Activated CD4-positive, alpha-beta T cell treated with anti-CD3 and anti-CD28 coated beads, Interleukin-2, amount 50 U/mL, for 24 hours (primary cell): Measurements from ENCODE around the gene PCNX3.
"Not testable (repeated sequence)": the region's sequence is repeated elsewhere in the genome, so short reads cannot be mapped to it uniquely, and the experiment has no call there.

ENCODE experiments used
- DNase-seq, 2 donors: peaks; one replicate each; pipeline ENCODE4 v3.0.0-alpha.2; 2020; ENCODE audit warnings: low read depth in 1 of 2, low spot score in 1 of 2

The PCNX3 gene

DNA sequence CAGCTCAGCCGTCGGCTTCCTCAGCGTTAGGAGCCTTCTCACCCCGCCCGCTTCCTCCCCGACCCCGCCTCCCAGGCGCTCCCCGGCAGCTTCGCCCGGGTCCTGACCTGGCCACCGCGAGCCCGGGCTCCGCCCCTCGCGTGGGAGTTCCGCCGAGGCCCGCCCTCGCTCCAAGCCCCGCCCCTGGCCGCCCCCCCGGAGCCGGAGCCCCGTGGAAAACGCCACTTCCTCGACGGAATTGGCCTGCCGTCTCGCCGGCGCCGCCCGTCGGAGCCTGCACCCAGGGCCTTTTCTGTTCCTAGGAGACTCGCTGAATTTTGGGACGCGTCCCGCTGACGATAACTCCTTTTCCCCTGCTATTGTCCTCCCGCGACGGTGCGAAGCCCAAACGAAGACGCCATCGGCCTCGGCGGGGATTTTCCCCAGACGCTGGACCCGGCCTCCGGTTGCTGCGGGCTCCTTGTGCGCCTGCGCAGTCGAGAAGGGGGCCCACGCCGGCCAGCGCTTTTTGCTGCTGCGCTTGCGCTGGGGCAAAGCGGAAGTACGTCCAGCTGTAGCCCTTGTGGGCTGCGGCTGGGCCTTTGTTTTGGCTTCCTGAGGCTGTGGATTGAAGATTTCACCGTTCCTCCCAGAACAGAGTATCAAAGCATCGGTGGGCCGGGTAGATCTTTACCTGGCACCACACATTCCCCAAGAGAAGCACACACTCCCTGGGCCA is 37.1 kb downstream of the PCNX3 start:
- DNase-seq, result peak; percentile 89 to 93

DNA sequence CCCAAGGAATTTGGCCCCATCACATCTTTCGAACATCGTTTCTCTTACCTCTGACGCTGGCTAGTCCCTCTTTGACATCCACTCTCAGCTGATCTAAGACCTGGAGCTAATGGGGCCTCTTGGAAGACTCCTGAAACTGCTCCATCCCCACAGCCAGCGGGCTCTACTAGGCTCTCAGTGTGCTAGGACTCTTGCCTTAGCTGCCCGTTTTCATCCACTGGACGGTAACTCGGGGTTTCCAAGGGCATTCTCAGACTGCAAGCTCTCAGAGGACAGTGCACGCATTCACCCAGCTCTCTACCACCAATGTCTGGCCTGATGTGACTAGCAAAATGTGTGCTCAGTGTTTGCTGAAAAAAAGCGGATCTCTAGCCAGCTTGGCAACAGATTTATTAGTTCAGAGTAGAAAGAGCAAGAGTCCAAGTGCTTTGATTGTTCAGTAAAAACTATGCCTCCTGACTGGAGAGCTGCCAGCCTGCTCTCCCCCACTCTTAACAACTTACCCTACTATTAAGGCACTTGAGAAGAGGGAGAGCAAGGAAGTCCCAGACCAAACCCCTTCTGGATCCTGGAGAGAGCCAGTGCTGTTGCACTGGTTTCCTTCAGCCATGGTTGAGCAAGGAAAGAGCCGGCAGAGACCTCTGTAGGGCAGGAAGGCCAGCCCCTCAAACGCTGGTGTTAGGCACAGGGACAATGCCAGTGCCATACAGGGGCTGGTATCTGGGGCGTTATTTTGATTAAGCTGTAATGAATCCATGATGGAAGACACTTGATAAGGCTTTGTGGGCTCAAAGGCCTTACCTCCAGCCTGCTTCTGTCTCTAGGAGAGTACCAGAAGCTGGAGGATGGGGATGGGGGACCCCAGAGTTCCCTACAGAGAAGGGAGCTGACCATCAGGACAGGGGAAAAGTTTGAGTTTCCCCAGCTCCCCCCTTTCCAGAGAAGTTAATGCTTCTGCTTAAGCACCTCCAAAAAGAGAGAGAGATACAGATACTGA is 38.0 kb downstream of the PCNX3 start:
- no peak for DNase-seq

DNA sequence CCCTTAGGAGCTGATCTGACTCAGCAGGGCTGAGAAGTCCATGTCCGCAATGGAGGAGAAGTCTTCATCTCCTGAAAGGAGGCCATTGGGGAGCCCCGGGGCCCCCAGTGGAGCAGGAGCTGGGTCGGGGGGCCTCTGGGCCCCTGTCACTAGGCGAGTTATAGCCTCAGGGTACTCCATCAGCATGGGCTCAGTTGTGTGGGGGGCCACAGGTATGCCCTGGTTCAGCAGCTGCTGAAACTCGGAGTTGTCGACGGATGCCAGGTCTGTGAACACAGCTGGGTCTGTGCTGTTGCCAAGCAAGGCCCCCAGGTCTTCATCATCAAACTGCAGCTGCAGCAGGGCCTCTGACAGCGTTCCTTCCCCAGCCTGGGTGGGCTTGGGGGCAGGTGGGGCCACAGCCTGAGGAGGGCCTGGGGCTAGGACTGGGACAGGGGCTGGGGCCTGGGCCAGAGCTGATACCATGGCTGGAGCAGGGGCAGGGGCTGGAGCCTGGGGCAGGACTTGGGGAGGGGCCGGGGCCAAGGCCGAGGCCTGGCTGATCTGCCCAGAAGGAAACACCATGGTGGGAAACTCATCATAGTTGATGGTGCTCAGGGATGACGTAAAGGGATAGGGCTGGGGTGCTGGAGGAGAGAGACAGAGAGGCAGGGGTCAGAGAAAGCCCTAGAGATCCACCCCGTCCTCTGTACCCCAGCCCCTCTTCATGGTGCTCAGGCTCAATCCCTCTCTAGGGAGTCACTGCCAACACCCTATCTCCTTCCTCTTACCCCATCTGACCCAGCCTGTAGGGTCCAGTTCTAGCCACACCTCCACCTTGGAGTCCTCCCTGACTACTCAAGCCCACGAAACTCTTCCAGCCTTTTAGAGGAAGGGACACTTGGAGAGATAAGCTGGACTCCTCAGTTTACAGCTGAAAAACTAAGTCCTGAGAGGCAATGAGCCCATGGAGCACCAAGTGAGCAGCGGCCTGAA is 39.1 kb downstream of the PCNX3 start:
- no peak for DNase-seq

DNA sequence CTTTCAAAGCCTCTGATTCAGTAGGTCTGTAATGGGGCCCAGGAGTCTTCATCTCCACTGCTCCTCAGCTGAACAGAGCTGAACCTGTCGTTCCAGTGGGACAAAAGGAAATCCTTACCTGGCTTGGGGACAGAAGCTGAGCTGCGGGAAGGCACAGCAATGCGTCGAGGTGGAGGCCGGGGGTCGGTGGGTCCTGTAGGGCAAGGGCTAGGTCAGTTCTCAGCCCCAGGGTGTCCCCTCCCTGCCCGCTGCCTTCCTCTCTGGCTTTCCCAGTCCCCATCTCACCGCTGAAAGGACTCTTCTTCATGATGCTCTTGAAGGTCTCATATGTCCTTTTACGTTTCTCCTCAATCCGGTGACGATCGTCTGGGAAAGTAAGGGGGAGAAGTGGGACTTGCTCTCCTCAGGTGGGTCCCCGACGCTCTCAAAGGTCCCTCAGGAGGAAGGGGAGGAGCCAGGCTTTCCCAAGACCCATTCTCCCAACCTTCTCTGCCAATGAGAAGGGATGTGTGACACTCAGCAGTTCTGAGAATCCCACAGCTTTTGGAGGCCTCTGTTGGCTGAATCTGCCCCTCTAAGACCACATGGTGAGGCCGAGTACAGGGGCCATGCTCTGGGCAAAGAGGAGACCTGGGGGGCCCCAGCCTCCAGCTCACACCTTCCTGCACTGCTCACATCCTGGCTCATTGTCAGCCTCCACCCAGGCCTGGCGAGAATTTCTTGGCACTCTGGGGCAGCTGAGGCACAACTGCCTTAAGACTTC is 40.2 kb downstream of the PCNX3 start:
- no peak for DNase-seq

DNA sequence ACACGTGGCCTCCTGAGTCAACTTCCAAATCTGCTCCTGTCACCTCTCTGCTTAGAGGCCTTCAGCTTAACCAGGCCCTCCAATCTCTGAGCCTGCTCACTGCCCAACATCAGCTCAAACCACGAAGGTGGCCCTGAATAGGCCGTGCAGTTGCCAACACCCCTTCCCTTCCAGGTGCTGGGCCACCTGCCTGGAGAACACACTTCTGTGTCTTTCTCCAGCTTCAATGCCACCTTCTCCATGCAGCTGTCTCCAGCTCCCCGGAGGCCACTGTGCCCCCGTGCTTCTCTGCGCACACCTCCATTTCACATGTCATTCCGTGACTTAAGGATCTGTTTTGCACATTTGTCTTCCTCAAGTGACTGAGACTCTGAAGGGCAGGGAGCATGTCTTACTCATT is 41.9 kb downstream of the PCNX3 start:
- DNase-seq, result no peak

DNA sequence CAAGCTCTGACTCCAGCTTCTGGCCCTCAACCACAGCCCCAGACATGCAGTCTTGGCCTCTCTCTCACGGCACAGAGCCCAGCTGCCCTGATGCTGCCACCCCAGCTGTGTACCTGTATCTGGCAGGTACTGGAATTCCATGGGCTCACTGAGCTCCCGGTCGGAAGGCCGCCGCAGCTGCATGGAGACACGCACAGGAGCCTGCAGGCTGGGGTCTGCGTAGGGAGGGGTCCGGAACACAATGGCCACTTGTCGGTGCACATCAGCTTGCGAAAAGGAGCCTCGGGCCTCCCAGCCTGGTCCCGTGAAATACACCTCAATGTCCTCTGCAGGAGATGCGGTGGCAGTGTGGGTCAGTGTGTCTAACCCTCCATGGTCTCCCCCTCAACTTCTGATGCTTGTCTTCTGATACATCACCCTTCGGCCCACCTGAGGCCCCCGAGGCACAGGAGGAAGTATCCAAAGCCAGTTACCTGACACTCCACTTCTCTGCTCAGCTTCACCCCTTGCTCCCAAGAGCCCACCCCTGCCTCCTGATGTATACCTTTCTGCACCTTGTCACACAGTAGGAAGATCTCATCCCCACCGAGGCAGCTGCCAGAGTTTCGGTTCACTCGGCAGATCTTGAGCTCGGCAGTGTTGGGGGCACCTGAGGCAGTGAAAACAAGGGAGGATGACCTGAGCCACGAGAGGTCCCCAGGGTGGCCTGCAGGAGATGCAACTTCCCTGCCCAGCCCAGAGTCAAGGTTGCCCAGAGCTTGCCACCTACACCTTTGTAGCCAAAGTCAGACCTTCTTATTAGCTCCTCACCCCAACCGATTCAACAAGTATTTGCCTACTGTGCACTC is 42.8 kb downstream of the PCNX3 start:
- DNase-seq, result no peak

DNA sequence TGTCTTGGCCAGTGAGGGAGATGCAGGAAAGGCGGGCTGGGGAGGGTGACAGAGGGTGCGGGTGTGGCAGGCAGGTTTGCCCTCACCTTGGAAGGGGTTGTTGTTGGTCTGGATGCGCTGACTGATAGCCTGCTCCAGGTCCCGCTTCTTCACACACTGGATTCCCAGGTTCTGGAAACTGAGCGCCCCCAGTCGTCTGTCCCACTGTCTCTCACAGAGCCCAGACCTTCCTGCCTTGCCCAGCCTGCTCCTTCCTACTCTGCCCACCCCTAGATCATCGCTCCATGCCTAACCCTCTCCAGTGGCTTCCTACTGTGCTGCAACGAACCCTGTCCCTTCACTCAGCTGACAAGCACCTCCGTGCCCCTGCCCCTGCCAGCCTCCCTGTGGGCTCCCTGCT is 44.5 kb downstream of the PCNX3 start:
- DNase-seq, result no peak

DNA sequence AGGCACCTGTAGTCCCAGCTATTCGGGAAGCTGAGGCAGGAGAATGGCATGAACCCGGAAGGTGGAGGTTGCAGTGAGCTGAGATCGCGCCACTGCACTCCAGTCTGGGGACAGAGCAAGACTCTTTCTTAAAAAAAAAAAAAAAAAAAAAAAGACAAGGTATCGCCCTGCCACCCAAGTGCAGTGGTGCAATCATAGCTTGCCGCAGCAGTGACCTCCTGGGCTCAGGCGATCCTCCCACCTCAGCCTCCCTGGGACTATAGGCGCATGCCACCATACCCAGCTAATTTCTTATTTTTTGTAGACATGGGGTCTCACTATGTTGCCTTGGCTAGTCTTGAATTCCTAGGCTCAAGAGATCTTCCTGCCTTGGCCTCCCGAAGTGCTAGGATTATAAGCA is 45.3 kb downstream of the PCNX3 start:
- DNase-seq, result not testable (repeated sequence)

DNA sequence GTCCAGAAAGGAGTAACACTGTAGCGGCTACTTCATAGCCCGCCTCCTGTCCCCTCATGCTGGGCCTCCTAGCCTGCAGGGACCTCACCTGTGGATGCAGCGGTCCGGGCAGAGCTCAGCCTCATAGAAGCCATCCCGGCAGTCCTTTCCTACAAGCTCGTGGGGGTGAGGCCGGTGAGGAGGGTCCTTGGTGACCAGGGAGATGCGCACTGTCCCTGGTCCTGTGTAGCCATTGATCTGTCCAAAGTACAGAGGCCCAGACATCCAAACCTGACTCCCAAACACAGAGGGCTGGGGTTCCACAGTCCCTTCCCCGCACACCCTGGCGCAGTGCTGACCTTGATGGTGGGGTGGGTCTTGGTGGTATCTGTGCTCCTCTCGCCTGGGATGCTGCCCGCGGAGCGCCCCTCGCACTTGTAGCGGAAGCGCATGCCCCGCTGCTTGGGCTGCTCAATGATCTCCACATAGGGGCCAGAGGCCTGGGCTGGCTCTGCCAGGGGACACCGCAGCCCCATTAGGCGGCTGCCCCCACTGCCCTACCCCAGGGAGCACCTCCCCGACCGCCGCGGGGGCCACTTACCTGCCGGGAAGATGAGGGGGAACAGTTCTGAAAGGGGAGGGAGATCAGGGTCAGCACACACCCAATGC is 46.1 kb downstream of the PCNX3 start:
- no peak for DNase-seq

DNA sequence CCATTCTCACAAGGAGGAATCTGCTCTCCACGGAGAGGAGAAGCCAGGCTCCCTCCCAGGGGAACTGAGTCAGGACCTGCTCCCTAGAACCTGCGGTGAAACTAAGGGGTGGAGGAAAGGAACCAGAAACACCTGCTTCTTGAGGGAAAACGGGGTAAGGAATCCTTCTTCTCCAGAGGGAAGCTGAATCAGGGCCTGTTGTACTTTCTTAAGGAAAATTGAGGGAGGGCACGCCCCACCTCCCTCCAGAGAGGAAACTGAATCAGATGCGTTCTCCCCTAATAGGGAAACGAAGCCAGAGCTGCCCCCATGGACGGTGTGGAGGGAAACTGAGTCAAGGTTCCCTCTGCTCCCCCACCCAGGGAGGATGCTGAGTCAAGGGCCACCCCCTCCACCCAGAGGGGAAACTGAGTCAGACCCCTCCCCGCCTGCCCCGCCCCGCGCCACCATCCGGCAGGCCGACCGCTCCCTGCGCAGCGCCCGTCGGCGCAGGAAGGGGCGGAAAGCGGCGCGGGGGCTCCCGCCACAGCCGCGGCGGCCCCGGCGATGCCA is 46.7 kb downstream of the PCNX3 start:
- no peak for DNase-seq

DNA sequence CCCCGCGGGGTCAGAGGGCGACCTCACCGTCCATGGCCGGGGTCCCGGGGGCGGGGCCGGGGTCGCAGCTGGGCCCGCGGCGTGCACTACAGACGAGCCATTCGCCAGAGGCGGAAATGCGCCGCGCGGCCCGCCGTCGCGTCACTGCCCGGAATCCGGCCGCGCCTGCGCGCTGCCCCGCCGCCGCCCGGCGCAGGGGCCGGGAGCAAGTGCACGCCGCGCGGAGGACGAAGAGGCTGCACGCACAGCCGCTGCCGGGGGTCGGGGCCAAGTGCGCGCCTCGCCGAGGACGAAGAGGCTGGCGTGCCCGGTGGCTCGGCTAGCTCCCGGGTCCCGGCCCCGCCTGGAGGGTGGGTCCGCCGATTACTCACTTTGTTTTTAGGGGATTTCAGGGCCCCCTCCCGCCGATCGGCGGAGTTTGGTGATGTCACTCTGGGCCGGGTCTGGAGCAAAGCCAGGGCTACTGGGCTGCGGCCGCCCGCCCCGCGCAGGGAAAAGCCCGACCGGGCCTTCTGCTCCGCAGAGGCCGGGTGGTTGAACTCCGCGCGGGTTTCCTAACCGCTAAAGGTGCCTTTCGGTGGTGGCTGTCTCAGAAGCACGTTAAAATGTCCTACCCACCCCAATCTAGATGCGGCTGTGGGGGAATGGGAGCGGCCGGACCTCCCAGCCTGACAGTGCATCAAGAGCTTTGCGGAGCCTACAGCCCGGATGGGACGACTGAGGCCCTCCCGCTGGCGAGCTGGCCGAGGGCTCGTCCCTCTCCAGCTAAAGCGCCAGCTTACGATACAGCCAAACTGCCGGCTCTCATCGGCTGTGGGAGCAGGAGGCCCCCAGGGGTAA is 47.4 kb downstream of the PCNX3 start, which contains the start of gene RELA:
RELA (minus strand) TSS at position 118 of the 840 bp plus-strand sequence; CDS start at position 34, 84 bp downstream.
- DNase-seq, result peak; percentile 77 to 81

DNA sequence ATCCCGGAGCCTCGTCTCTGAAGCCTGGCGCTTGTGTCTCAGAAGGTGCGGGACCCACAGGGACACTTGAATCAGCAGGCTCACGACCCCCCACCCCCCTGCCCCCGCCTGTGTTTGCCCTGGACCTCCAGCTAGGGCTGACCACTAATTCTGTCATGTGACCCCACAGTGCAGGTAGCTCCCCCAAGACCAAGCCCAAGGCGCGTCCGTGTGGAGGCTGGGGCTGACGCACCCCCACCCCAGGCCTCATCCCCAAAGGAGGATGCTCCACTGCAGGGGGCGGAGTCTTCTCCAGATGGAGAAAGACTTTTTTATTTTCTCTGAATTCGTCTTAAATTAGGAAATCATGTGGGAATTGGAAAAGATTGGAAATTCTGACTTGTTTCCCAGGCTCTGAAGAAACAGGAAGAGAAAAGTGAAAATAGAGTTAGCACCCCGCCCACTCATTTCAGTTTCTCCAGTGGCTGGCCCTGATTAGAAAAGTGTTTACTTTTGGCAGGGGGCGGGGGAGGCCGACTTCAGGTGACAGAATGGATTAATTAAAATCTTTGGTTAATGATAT is 48.1 kb downstream of the PCNX3 start:
- peak in 1 of 2 donors; percentile 52 for DNase-seq

DNA sequence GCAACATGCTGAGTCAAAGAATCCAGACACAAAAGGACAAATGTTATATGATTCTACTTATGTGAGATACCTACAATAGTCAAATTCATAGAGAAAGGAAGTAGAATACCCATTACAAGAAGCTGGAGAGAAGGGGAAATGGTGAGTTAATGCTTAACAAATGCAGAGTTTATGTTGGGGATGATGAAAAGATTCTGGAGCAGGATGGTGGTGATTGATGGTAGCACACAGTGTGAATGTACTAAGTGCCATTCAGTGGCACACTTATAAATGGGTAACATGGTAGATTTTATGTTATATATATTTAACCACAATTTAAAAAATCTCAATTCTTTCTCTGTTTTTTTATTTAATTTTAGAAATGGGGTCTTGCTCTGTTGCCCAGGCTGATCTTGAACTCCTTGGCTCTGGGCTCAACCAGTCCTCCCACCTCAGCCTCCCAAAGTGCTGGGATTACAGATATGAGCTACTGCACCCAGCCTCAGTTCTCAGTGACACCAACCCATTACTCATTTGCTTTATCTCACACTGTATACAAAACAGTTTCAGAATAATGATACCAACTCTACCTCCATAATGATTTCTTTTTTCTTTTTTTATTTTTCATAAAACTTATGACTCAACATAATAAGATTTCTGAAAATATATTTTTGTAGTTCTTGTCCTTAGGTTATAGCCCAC is 56.7 kb downstream of the PCNX3 start:
- no peak for DNase-seq

DNA sequence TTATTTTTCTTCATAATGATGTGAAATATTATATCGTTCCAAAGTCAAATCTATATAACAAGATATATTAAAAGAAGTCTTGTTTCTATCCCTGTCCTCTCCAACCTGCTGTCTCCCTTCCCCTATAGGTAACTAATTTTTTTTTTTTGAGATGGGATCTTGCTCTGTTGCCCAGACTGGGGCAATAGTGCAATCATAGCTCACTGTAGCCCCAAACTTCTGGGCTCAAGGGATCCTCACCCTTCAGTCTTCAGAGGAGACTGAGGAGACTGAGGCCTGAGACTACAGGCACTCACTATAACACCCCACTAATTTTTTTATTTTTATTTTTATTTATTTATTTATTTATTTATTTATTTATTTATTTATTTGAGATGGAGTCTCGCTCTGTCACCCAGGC is 57.4 kb downstream of the PCNX3 start:
- DNase-seq, result no peak

DNA sequence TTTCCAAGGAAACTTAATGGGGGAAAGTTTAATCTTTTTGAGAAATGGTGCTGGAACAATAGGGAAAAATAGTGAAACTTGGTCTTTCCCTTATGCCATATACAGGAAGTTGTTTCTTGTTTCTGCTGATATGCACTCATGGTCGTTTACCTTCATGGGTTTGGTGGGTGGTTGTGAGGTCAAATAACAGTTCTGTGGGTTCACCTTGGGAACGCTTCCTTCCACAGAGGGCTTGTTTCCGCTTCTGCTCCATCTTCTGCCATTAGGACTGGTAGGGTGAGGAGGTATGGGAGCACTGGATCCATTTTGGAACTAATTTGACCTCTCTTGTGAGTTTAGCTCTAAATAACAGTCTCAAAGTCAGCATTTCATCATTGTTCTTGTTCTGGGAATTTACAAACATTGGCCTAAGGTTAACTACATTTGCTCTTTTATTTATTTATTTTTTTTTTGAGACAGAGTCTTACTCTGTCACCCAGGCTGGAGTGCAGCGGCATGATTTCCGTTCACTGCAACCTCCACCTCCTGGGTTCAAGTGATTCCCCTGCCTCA is 64.7 kb downstream of the PCNX3 start:
- DNase-seq, result no peak

DNA sequence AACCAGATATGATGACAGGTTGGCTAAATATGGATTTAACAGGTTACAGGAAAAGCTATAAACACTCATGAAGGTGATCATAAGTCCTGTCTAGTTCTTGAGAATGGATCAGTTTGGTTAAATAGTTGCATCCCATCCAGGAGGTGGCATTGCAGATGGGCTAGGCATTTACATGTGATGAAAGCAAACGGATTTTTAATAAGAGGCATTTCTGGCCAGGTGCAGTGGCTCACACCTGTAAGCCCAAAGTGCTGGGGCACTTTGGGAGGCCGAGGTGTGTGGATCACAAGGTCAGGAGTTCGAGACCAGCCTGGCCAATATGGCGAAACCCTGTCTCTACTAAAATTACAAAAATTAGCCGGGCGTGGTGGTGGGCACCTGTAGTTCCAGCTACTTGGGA is 67.9 kb downstream of the PCNX3 start:
- DNase-seq, result not testable (repeated sequence)
